GM12875 (cell line): ENCODE results near the gene HDAC4.
"Not testable (repeated sequence)": the region's sequence is repeated elsewhere in the genome, so short reads cannot be mapped to it uniquely, and the experiment has no call there.

Source experiments
- H3K4me3 ChIP-seq: one replicate; pipeline ENCODE4 v1.5.1; 2011; ENCODE audit warnings: low read depth, low read length, control low read depth
- TF ChIP-seq, protein P1 (sequence below): IDR thresholded peaks from 2 replicates; pipeline ENCODE4 v1.5.1; 2011; ENCODE audit warnings: low read depth, mild to moderate bottlenecking, control low read depth, inconsistent platforms, low read length, moderate library complexity, borderline replicate concordance; ENCODE audit not compliant: insufficient read depth

The HDAC4 gene

DNA sequence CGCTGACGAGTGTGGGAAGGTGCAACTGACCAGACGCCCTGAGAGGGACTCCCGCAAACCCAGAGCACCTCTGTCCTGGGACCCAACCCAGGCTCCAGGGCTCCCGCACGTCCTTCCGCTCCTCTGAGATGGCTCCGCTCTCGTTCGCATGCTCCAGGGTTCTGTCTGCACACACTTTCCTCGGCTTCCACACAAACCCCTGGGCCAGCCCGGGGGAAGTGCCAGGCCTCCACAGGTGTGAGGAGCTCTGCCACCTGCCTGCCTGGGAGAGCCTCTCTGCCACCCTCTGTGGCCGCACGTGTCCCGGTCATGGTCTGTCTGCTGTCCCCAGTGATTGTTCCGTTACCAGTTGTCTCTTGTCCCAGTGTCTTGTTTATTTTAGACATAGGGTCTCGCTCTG, 222.9 kb downstream of the HDAC4 start:
- no peak overlapping the region for H3K4me3 ChIP-seq
- TF ChIP-seq, protein P1, sequence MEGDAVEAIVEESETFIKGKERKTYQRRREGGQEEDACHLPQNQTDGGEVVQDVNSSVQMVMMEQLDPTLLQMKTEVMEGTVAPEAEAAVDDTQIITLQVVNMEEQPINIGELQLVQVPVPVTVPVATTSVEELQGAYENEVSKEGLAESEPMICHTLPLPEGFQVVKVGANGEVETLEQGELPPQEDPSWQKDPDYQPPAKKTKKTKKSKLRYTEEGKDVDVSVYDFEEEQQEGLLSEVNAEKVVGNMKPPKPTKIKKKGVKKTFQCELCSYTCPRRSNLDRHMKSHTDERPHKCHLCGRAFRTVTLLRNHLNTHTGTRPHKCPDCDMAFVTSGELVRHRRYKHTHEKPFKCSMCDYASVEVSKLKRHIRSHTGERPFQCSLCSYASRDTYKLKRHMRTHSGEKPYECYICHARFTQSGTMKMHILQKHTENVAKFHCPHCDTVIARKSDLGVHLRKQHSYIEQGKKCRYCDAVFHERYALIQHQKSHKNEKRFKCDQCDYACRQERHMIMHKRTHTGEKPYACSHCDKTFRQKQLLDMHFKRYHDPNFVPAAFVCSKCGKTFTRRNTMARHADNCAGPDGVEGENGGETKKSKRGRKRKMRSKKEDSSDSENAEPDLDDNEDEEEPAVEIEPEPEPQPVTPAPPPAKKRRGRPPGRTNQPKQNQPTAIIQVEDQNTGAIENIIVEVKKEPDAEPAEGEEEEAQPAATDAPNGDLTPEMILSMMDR = no peak

DNA sequence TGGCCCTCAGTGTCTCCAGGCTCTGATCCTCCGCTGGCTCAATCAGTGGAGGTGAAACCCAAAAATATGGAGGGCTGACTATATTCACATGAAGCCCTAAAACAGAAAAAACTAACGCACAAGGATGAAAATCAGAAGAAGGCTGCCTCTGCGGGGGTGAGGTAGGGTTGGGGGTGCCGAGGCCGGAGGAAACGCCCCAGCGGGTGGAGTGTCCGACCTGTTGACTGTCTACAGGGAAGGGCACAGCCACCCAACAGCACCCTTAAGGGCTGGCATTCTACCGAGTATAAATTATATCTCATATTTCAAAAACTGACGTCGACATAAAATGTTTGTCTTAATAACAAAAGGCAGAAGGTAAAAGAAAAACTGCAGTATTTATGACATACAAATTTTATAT, 223.5 kb downstream of the HDAC4 start:
- no peak overlapping the region for H3K4me3 ChIP-seq
- TF ChIP-seq, protein P1 = no peak

DNA sequence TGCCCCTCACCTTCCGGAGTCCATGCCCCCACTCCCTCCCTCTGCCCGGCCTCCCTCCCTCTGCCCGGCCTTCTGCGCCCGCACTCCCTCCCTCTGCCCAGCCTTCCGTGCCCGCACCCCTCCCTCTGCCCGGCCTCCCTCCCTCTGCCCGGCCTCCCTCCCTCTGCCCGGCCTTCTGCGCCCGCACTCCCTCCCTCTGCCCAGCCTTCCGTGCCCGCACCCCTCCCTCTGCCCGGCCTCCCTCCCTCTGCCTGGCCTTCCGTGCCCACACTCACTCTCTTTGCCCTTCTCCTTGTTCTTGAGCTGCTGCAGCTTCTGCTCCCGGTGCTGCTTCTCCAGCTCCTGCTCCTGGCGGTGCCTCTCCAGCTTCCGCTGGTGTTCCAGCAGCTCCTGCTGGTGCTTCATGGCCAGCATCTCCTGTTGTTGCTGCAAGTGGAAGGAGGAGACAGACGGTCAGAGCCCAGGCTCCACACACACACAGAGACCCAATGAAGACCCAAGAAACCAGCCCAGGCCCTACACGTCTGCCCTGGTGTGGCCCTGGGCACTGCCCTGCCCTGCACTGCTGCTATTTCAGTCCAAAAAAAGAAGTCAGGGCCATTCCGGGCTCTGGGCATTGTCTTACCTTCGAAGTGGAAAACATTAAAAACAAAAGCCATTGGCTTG, 224.5 kb downstream of the HDAC4 start:
- H3K4me3 ChIP-seq = not testable (repeated sequence)

DNA sequence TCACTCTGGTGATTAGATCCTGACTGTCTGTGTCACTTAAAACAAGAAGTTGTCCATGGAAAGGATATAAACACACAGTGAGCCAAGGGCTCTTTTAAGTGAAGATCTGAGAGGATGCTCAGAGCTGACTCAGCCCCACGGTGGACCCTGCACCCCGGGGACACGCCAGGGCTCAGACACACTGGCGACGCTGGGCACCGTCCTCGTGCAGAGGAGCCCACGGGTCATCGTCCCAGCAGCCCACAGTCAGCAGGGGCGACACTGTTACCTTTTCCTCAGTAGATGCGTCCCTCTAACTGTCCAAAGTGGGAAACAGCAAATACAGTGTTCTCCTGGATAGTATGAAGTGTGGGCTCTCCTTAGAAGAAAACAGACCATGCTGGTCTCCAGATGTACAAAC, 225.6 kb downstream of the HDAC4 start:
- TF ChIP-seq, protein P1 = no peak
- H3K4me3 ChIP-seq = no peak overlapping the region

DNA sequence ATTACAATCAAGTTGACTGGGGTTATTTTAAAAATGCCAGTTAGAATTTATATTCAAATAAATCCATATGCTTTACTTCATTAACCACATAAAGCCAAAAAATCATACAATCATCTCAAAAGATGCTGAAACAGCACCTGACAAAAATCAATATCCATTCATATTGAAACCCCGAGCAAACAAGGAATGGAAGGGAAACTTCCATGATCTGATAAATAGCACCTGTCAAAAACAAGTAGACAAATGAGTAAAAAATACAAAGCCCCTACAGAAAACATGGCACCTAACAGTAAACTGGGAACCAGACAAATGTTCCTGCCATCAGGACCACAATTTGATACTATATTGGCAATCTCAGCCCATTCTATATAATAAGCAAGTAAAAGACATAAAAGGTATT, 227.5 kb downstream of the HDAC4 start:
- TF ChIP-seq, protein P1 = no peak
- H3K4me3 ChIP-seq = no peak overlapping the region

DNA sequence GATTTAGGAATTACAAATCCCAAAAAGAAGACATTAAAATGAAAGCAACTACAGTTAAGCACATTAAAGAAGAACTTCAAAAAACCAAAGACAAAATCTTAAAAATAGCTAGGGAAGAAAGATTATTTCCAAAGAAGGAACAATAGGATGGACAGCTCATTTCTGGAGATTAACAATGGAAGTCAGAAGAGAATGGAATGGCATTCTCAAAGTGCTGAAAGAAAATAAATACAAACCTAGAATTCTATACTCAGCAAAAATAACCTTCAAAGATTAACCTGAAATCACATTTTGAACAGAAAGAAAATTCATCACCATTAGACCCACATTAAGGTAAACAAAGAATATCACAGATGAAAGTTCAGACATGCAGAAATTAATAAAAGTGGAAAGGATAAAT, 229.2 kb downstream of the HDAC4 start:
- no peak overlapping the region for H3K4me3 ChIP-seq
- TF ChIP-seq, protein P1 = no peak

DNA sequence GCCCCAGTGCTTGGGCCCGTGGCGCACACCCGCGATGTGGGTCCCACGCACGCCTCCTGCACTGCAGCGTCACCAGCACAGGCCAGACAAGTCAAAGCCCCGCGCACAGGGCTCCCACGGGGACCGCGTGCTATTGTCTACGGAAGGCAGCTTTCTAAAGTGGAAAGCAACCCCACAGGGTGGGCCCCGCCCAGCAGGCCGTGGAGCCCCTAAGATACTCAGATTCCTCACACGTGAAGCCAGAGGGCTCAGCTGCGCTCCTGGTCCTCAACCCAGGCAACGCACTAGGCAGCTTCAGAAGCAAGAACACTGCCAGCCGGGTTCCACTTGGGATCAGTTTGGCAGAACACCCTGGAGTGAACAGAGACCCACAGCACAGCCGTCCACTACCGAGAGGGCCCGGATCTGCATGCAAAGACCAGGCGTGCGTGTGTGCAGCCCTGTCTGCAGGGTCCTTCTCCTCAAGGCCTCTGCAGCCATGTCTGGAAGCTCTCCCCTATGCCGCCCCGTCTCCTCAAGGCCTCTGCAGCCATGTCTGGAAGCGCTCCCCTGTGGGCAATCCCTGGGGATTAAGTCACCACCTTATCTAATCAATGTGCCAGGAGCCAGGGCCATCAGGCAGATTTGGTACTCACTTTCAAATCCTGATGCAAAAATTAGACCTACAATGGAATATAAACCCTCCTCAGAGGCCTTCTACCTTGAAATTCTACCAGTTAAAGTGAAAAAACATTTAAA, 231.3 kb downstream of the HDAC4 start:
- TF ChIP-seq, protein P1 = no peak
- no peak overlapping the region for H3K4me3 ChIP-seq
